Measurements from ENCODE around the gene THOC6.

The THOC6 gene

DNA sequence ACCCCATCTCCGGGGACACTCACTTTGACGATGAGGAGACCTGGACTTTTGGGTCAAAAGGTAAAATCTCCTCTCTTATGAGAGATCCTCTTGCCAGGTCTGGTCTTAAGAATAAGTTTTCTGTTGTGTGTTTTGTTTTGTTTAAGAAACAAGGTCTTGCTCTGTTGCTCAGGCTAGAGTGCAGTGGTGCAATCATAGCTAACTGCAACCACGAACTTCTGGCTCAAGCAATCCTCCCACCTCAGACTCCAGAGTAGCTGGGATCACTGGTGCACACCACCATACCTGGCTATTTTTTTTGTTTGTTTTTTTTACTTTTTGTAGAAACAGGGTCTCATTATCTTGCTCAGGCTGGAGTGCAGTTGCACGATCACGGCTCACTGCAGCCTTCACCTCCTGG is 26.7 kb downstream of the THOC6 start:
- TF ChIP-seq, protein P1, sequence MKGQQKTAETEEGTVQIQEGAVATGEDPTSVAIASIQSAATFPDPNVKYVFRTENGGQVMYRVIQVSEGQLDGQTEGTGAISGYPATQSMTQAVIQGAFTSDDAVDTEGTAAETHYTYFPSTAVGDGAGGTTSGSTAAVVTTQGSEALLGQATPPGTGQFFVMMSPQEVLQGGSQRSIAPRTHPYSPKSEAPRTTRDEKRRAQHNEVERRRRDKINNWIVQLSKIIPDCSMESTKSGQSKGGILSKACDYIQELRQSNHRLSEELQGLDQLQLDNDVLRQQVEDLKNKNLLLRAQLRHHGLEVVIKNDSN (IDR thresholded peaks at IDR 0.05) = no peak
- no peak for TF ChIP-seq CEBPB (IDR thresholded peaks at IDR 0.05)
- TF ChIP-seq, protein P2, sequence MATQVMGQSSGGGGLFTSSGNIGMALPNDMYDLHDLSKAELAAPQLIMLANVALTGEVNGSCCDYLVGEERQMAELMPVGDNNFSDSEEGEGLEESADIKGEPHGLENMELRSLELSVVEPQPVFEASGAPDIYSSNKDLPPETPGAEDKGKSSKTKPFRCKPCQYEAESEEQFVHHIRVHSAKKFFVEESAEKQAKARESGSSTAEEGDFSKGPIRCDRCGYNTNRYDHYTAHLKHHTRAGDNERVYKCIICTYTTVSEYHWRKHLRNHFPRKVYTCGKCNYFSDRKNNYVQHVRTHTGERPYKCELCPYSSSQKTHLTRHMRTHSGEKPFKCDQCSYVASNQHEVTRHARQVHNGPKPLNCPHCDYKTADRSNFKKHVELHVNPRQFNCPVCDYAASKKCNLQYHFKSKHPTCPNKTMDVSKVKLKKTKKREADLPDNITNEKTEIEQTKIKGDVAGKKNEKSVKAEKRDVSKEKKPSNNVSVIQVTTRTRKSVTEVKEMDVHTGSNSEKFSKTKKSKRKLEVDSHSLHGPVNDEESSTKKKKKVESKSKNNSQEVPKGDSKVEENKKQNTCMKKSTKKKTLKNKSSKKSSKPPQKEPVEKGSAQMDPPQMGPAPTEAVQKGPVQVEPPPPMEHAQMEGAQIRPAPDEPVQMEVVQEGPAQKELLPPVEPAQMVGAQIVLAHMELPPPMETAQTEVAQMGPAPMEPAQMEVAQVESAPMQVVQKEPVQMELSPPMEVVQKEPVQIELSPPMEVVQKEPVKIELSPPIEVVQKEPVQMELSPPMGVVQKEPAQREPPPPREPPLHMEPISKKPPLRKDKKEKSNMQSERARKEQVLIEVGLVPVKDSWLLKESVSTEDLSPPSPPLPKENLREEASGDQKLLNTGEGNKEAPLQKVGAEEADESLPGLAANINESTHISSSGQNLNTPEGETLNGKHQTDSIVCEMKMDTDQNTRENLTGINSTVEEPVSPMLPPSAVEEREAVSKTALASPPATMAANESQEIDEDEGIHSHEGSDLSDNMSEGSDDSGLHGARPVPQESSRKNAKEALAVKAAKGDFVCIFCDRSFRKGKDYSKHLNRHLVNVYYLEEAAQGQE (IDR thresholded peaks at IDR 0.05; ENCODE audit: low read depth) = no peak
- TF ChIP-seq FOXM1 (IDR thresholded peaks at IDR 0.05; ENCODE audit: borderline replicate concordance, low read depth) = no peak
- TF ChIP-seq ZBTB7A (IDR thresholded peaks at IDR 0.05; ENCODE audit: low read depth) = no peak
- no peak for TF ChIP-seq EGR1 (IDR thresholded peaks at IDR 0.05)
- no peak for TF ChIP-seq TCF12 (IDR thresholded peaks at IDR 0.05; ENCODE audit: low read depth)
- no peak for TF ChIP-seq TAF1 (IDR thresholded peaks at IDR 0.05; ENCODE audit: low read depth)
- no peak for TF ChIP-seq TEAD4 (IDR thresholded peaks at IDR 0.05)
- TF ChIP-seq NFIC (IDR thresholded peaks at IDR 0.05) = no peak
- TF ChIP-seq, protein P3, sequence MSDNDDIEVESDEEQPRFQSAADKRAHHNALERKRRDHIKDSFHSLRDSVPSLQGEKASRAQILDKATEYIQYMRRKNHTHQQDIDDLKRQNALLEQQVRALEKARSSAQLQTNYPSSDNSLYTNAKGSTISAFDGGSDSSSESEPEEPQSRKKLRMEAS (IDR thresholded peaks at IDR 0.05) = no peak
- TF ChIP-seq CREB1 (IDR thresholded peaks at IDR 0.05; ENCODE audit: low read depth) = no peak
- TF ChIP-seq RAD21 (IDR thresholded peaks at IDR 0.05; ENCODE audit: low read depth) = no peak

- TF ChIP-seq TCF12 (IDR thresholded peaks at IDR 0.05; ENCODE audit: low read depth) (no peak), CREB1 (IDR thresholded peaks at IDR 0.05; ENCODE audit: low read depth) (no peak), YY1 (IDR thresholded peaks at IDR 0.05; ENCODE audit: low read depth) (no peak), TAF1 (IDR thresholded peaks at IDR 0.05; ENCODE audit: low read depth) (no peak), TEAD4 (IDR thresholded peaks at IDR 0.05) (no peak), RAD21 (IDR thresholded peaks at IDR 0.05; ENCODE audit: low read depth) (no peak), FOXM1 (IDR thresholded peaks at IDR 0.05; ENCODE audit: borderline replicate concordance, low read depth) (no peak), CEBPB (IDR thresholded peaks at IDR 0.05) (no peak), EP300 (IDR thresholded peaks at IDR 0.05; ENCODE audit: borderline replicate concordance) (no peak), ZBTB7A (IDR thresholded peaks at IDR 0.05; ENCODE audit: low read depth) (no peak), NFIC (IDR thresholded peaks at IDR 0.05) (no peak), EGR1 (IDR thresholded peaks at IDR 0.05) (no peak)
- TF ChIP-seq, protein P1 (IDR thresholded peaks at IDR 0.05) = no peak
- TF ChIP-seq, protein P2 (IDR thresholded peaks at IDR 0.05; ENCODE audit: low read depth) = no peak
- TF ChIP-seq, protein P3 (IDR thresholded peaks at IDR 0.05) = no peak
These were observed 27.2 kb downstream of the THOC6 start for GRCh38 chr16:3051009-3051408.

DNA sequence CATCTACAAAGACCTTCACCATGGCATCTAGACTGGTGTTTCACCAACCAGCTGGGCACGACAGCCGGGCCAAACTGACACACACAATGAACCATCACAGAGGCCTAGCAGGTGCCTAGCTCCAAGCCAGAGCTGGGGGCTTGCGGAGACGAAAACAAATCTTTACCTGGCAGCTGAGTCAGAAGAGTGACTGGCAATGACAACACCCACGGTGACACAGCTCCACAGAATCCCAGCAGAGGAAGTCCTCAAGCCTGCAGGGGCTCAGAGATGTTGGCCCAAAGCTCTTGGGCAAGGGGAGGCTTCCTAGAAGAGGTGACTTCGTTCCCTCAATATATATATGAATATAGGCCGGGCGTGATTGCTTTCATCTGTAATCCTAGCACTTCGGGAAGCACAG is 27.7 kb downstream of the THOC6 start:
- TF ChIP-seq ZBTB7A (IDR thresholded peaks at IDR 0.05; ENCODE audit: low read depth) (no peak), TAF1 (IDR thresholded peaks at IDR 0.05; ENCODE audit: low read depth) (no peak), FOXM1 (IDR thresholded peaks at IDR 0.05; ENCODE audit: borderline replicate concordance, low read depth) (no peak), TEAD4 (IDR thresholded peaks at IDR 0.05) (no peak), CREB1 (IDR thresholded peaks at IDR 0.05; ENCODE audit: low read depth) (no peak), YY1 (IDR thresholded peaks at IDR 0.05; ENCODE audit: low read depth) (no peak), EGR1 (IDR thresholded peaks at IDR 0.05) (no peak), EP300 (IDR thresholded peaks at IDR 0.05; ENCODE audit: borderline replicate concordance) (no peak), NFIC (IDR thresholded peaks at IDR 0.05) (no peak), RAD21 (IDR thresholded peaks at IDR 0.05; ENCODE audit: low read depth) (no peak), TCF12 (IDR thresholded peaks at IDR 0.05; ENCODE audit: low read depth) (no peak), CEBPB (IDR thresholded peaks at IDR 0.05) (no peak)
- TF ChIP-seq, protein P3 (IDR thresholded peaks at IDR 0.05) = no peak
- TF ChIP-seq, protein P1 (IDR thresholded peaks at IDR 0.05) = no peak
- TF ChIP-seq, protein P2 (IDR thresholded peaks at IDR 0.05; ENCODE audit: low read depth) = no peak

Data from Ishikawa (cell line).